Activated naive CD4-positive, alpha-beta T cell treated with anti-CD3 and anti-CD28 coated beads, Interleukin-2, amount 10 ng/mL, durations not matched to agents 7 days and 5 days (primary cell): Measurements from ENCODE around the gene DIPK1B.

Experiments used
- CTCF ChIA-PET: fragments of 350-600 bp; sonication (Branson Sonifier 250); formaldehyde crosslinking; loops from one replicate; lab custom pipeline; 2021; ENCODE audit warnings: antibody characterized with exemption; lab: Charles Lee
- DNase-seq: peaks from one replicate; pipeline ENCODE4 v3.0.0-alpha.2; 2020
- H3K27ac Mint-ChIP-seq: one replicate; pipeline ENCODE4 v1.8.0; 2021; ENCODE audit warnings: mild to moderate bottlenecking, moderate library complexity, mixed read lengths
- H3K27me3 Mint-ChIP-seq: one replicate; pipeline ENCODE4 v1.8.0; 2021; ENCODE audit warnings: mild to moderate bottlenecking, mixed read lengths
- H3K36me3 Mint-ChIP-seq: one replicate; pipeline ENCODE4 v1.8.0; 2021; ENCODE audit warnings: mixed read lengths
- H3K4me1 Mint-ChIP-seq: one replicate; pipeline ENCODE4 v1.8.0; 2021; ENCODE audit warnings: mixed read lengths
- H3K4me3 Mint-ChIP-seq: one replicate; pipeline ENCODE4 v1.8.0; 2021; ENCODE audit warnings: mild to moderate bottlenecking, moderate library complexity, mixed read lengths
- H3K9me3 Mint-ChIP-seq: one replicate; pipeline ENCODE4 v1.8.0; 2021; ENCODE audit warnings: mixed read lengths

Gene DIPK1B

DNA sequence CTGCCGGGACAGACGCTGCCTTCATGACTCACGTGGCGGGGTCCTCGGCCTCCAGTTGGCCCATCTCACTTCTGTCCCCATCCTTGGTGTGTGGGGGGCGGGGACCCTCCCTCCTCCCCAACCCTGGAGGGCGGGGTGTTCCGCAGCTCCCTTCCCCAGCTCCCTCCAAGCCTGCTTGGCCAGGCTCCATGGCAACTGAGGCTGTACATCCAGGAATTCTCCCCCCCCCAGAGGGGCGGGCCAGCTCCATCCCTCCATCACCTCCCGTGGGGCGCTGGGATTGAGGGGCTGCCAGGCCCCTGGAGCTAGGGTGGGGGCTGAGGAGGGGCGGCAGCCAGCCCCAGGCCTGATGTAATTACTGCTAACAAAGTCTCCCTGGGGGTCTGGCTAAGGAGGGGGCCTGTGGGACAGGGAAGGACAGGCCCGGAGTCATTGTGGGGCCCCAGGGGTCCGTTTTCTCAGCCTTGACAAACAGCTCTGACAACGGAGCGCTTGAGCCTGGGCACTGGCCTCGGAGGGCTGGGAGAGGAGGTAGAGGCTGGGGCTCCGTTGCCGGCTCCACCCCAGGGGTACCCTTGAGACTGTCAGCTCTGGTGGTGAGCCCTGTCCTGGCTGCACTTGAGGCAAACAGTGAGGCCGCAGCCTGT lies 8.0 kb downstream of the DIPK1B start:
- Mint-ChIP-seq H3K27ac (no peak overlapping the region), H3K27me3 (peaks cover 12% of the 10 kb centered on the region), H3K36me3 (peaks cover 17% of the 10 kb centered on the region), H3K4me1 (peaks cover 10% of the 10 kb centered on the region), H3K4me3 (no peak overlapping the region), H3K9me3 (no peaks in the 10 kb centered on the region)
- CTCF ChIA-PET, result interaction anchor here (3.4 kb wide), 1 partner anchor 8 kb away, joined by 13 read pairs; no protein-coding TSS in a partner anchor
- no peak for DNase-seq

DNA sequence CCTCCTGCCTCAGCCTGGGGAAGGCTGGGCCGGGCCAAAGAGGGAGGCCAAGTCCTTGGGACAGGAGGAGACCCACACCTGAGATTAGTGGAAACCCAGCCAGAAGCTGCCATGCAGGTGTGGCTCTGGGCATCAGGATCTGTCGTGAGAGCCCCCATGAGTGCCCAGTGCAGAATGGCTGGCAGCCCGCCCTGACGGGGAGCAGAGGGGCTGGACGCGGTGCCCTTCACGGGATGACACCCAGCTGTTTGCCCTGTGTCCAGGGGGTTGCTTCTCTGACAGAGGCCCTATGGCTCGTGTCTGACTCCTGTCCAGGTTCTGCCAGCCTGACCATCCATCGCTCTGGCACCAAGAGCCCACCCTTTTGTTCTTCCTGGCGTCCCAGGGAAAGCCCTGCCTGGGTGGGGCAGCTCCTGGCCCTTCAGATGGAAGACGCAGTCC lies 8.5 kb downstream of the DIPK1B start:
- Mint-ChIP-seq H3K4me3 (no peak overlapping the region), H3K27me3 (peaks cover 7% of the 10 kb centered on the region), H3K36me3 (peaks cover 22% of the 10 kb centered on the region), H3K27ac (no peak overlapping the region), H3K4me1 (peaks cover 16% of the 10 kb centered on the region), H3K9me3 (no peaks in the 10 kb centered on the region)
- CTCF ChIA-PET, result interaction anchor here (3.4 kb wide), 1 partner anchor 7 kb away, joined by 13 read pairs; no protein-coding TSS in a partner anchor
- DNase-seq, result no peak

DNA sequence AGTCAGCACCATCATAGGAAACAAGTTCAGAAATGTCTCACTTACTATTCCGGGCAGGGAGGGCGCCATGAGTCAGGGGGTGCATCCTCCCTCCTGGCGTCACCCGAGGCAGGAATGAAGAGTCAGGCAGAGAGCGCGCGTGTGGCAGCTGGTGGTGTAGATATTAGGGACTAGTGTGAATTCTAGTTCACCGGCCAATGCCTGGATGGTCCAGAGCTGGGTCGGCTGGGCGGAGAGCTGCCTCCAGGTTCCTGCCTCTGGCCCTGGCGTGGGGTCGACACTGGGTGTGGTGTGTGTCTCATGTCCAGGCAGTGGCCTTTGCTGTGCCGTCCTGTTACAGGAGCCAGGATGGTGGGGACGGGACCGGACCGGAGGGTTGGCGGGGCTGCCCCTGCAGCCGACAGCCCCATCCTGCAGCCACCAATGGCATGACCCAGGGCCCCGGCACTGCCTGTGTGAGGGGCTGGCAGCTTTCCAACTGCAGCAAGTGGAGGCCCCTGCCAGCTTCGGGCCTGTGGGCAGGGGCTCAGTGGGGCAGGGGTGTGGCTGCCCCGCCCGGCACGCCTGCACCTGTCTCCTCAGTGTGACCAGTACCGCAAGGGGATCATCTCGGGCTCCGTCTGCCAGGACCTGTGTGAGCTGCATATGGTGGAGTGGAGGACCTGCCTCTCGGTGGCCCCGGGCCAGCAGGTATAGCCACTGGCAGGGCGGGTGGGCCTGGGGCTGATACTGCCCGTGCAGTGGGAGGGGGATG lies 9.1 kb downstream of the DIPK1B start:
- no peak for DNase-seq
- peaks cover 27% of the 10 kb centered on the region for H3K36me3 Mint-ChIP-seq
- no peaks in the 10 kb centered on the region for H3K9me3 Mint-ChIP-seq
- H3K27ac Mint-ChIP-seq, result no peak overlapping the region
- CTCF ChIA-PET, result no interaction called here
- H3K4me1 Mint-ChIP-seq, result peaks cover 22% of the 10 kb centered on the region
- no peak overlapping the region for H3K4me3 Mint-ChIP-seq
- H3K27me3 Mint-ChIP-seq, result peaks cover 3% of the 10 kb centered on the region

DNA sequence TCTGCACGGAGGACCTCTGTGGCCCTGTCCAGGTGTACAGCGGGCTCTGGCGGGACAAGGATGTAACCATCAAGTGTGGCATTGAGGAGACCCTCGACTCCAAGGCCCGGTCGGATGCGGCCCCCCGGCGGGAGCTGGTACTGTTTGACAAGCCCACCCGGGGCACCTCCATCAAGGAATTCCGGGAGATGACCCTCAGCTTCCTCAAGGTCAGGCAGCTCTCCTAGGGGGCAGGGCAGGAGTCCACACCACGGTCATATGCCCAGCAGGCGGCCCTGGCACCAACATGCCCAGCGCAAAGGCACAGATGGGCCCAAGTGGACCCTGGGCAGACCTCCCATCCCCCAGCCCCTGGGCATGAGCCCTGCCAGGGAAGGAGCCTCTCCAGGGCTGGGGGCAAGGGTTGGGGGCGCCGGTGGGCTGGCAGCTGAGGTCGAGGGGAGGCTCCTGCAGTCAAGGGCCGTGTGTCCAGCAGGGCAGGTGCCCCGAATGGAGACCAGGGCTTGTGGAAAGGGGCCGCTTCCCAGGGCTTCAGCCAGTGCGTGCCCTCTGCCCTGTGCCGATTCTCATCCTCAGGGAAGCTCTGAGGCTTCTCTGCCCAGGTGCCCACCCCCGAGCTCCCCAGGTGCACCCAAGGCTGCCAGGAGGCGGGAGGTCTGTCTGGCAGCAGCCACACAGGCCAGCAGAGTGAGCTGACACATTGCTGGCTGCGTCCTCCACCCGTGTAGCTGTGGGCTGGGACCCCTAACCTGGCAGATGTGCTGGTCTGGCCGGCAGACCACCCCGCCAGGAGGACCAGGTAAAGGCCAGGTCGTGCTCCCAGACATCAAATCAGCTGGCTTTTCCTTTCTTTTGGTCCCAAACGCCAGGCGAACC lies 10.0 kb downstream of the DIPK1B start:
- Mint-ChIP-seq H3K36me3 (peaks cover 32% of the 10 kb centered on the region), H3K9me3 (no peaks in the 10 kb centered on the region), H3K27ac (no peak overlapping the region), H3K4me3 (no peak overlapping the region), H3K4me1 (peaks cover 26% of the 10 kb centered on the region), H3K27me3 (peaks cover 5% of the 10 kb centered on the region)
- no peak for DNase-seq
- CTCF ChIA-PET, result no interaction called here

DNA sequence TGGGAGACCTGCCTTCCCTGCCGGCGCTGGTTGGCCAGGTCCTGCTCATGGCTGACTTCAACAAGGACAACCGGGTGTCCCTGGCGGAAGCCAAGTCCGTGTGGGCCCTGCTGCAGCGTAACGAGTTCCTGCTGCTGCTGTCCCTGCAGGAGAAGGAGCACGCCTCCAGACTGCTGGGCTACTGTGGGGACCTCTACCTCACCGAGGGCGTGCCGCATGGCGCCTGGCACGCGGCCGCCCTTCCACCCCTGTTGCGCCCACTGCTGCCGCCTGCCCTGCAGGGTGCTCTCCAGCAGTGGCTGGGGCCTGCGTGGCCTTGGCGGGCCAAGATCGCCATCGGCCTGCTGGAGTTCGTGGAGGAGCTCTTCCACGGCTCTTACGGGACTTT lies 10.6 kb downstream of the DIPK1B start:
- DNase-seq, result no peak
- Mint-ChIP-seq H3K27ac (no peak overlapping the region), H3K27me3 (peaks cover 8% of the 10 kb centered on the region), H3K36me3 (peaks cover 34% of the 10 kb centered on the region), H3K4me3 (no peak overlapping the region), H3K9me3 (no peaks in the 10 kb centered on the region), H3K4me1 (peaks cover 26% of the 10 kb centered on the region)
- CTCF ChIA-PET, result no interaction called here

DNA sequence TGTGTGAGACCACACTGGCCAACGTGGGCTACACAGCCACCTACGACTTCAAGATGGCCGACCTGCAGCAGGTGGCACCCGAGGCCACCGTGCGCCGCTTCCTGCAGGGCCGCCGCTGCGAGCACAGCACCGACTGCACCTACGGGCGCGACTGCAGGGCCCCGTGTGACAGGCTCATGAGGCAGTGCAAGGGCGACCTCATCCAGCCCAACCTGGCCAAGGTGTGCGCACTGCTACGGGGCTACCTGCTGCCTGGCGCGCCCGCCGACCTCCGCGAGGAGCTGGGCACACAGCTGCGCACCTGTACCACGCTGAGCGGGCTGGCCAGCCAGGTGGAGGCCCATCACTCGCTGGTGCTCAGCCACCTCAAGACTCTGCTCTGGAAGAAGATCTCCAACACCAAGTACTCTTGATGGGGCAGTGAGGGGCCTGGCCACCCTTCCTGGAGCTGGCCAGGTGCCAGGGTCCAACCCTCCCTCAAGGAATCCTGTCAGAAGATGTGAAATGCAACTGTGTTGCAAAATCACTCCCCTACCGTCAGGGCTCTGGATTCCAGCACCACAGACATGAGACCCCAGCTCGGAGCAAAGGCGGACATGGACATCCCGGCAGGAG lies 11.1 kb downstream of the DIPK1B start:
- Mint-ChIP-seq H3K4me1 (peaks cover 26% of the 10 kb centered on the region), H3K36me3 (peaks cover 34% of the 10 kb centered on the region), H3K27ac (no peak overlapping the region), H3K27me3 (peaks cover 7% of the 10 kb centered on the region), H3K9me3 (no peaks in the 10 kb centered on the region), H3K4me3 (no peak overlapping the region)
- CTCF ChIA-PET, result no interaction called here
- no peak for DNase-seq

DNA sequence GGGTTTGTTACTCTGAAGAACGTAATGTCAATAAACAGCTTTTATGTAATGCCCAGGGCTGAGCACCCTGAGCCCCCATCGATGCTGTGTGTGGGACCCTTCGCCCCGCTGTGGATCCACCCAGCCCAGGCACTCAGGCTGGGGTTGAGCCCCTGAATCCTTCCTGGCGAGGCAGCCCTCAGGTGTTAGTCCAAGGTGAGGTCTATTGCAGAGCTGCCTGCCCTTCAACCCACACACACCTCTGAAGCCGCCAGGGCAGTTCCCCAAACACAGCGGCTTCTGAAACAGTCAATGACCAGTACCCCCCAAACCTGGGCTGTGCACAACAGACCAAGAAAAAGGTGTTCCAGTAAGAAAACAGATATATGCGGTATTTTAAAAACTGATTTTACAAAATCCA lies 11.6 kb downstream of the DIPK1B start:
- Mint-ChIP-seq H3K4me3 (no peak overlapping the region), H3K36me3 (peaks cover 34% of the 10 kb centered on the region), H3K9me3 (no peaks in the 10 kb centered on the region), H3K27me3 (peaks cover 5% of the 10 kb centered on the region), H3K4me1 (peaks cover 26% of the 10 kb centered on the region), H3K27ac (no peak overlapping the region)
- CTCF ChIA-PET, result no interaction called here
- no peak for DNase-seq

DNA sequence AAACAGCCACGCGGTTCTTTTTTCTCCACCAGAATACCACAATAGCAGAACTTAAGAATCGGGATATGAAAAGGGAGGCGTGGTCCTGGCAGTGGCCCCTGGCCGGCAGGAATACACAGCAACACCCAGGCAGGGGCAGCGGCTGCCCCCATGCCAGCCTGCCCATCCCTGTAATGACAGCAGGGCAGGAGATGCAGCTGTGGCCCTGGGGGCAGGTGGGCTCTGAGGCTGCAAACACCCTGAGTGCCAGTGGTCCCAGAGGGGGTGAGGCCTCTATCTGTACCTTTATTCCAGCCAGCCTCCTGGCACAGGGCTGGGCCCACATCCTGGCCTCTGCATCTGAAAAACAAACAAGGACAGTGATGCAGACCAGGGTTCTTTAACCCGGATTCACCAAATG lies 12.4 kb downstream of the DIPK1B start:
- H3K9me3 Mint-ChIP-seq, result no peaks in the 10 kb centered on the region
- peaks cover 32% of the 10 kb centered on the region for H3K4me1 Mint-ChIP-seq
- no peak for DNase-seq
- CTCF ChIA-PET, result no interaction called here
- no peak overlapping the region for H3K4me3 Mint-ChIP-seq
- peaks cover 5% of the 10 kb centered on the region for H3K27me3 Mint-ChIP-seq
- peaks cover 34% of the 10 kb centered on the region for H3K36me3 Mint-ChIP-seq
- H3K27ac Mint-ChIP-seq, result no peak overlapping the region

DNA sequence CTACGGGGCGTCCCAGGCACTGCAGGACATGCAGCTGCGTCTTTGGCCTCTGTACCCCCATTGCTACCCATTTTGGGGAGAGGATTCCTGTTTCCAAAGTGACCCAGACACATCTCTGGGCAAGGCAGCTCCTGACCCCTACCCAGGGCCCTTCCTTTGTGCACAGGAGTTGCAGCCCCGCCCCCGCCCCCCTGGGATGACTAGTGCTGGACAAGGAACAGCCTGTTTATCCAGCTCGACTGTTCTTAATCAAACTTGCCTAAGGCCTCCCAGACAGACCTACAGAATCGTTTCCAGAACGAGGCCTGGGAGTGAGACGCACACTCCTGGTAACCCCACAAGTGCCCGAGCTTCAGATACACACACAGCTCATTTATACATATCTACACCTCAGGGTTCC lies 13.2 kb downstream of the DIPK1B start:
- DNase-seq, result no peak
- peak overlapping the region; percentile 49 for H3K27ac Mint-ChIP-seq
- H3K4me3 Mint-ChIP-seq, result no peak overlapping the region
- CTCF ChIA-PET, result interaction anchor here (1.9 kb wide), 1 partner anchor 11 kb away, joined by 5 read pairs; no protein-coding TSS in a partner anchor
- no peaks in the 10 kb centered on the region for H3K9me3 Mint-ChIP-seq
- peaks cover 32% of the 10 kb centered on the region for H3K4me1 Mint-ChIP-seq
- H3K36me3 Mint-ChIP-seq, result peaks cover 34% of the 10 kb centered on the region
- H3K27me3 Mint-ChIP-seq, result peaks cover 5% of the 10 kb centered on the region

DNA sequence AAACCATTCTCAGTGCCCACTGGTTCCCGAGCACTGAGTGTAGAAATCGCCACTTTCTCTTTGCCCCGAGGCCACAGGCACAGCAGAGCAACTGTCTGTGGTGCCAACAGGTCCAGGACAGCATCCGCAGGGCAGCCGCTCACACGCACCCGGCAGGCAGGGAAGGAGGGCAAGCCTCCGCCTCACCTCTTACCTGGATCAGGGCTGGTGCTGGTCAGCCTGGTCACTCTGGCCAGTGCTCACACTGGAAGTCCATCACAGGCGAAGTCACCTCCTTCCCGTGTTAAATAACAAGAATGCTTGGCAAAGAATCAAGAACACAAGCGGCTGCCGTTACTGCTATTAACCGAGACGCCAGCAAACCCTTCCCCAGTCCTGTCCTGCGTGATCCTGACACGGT lies 13.7 kb downstream of the DIPK1B start:
- Mint-ChIP-seq H3K27me3 (peaks cover 5% of the 10 kb centered on the region), H3K4me3 (peak overlapping the region; percentile 92), H3K4me1 (peaks cover 32% of the 10 kb centered on the region), H3K9me3 (no peaks in the 10 kb centered on the region), H3K36me3 (peaks cover 33% of the 10 kb centered on the region), H3K27ac (peak overlapping the region; percentile 92)
- CTCF ChIA-PET, result interaction anchor here (1.3 to 1.9 kb wide), 5 partner anchors 10 to 54 kb away, joined by 4 to 7 read pairs (median 5); no protein-coding TSS in a partner anchor
- no peak for DNase-seq

DNA sequence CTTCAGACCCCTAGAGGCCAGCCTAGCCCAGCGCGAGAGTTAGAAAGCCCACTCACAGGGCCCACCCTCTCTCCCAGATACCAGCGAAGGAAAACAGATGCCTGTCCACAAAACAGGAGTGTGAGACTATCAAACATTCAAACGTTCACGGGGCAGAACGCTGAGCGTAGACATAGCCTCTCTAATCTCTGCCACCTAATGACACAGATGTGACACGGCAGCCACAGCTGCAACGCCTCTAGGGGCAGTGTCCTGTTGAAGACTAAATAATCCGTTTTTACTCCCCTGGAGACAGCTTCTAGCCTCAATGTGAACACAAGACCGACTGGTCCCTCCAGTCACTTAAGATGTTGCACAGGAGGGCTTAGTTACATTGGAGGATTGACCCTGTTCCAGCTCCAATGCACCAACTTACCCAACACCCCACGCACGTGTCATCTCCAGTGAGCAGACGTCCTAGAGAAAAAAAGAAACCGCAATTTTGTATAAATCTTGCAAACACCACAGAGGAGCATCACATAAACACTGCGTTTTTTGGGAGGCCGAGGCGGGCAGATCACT lies 14.3 kb downstream of the DIPK1B start:
- CTCF ChIA-PET, result interaction anchor here (0.6 to 3.2 kb wide), 10 partner anchors 8 to 514 kb away, joined by 3 to 13 read pairs (median 5); no protein-coding TSS in a partner anchor
- peaks cover 5% of the 10 kb centered on the region for H3K27me3 Mint-ChIP-seq
- peaks cover 32% of the 10 kb centered on the region for H3K4me1 Mint-ChIP-seq
- peak; percentile 75 for DNase-seq
- peak overlapping the region; percentile 92 for H3K4me3 Mint-ChIP-seq
- peaks cover 32% of the 10 kb centered on the region for H3K36me3 Mint-ChIP-seq
- H3K27ac Mint-ChIP-seq, result peak overlapping the region; percentile 92
- H3K9me3 Mint-ChIP-seq, result no peaks in the 10 kb centered on the region

DNA sequence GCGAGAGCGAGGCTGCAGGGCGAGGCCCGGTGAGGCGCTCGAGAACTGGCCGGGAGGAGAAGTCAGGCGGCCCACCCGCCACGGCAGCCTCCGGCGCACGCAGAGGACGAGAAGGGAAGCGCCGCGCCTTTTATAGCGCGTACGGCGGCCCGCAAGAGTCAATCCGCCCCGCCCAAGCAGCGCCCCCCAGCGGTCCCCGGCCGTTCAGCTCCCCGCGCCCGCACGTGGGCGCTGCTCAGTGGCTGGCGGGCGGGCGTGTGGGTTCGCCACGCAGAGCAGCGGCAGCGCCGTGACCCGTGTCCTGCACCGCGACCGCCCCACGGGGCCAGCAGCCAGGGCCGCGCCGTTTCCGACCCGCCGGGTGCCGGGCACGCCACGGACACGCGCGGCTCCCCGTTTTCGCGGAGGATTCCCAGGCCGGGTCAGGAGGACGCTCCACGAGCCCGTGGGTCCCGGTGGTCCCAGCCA lies 15.7 kb downstream of the DIPK1B start:
- CTCF ChIA-PET, result interaction anchor here (1.0 to 3.2 kb wide), 3 partner anchors 9 to 38 kb away, joined by 3 to 13 read pairs (median 4); no protein-coding TSS in a partner anchor
- Mint-ChIP-seq H3K4me3 (peak overlapping the region; percentile 92), H3K27me3 (peaks cover 10% of the 10 kb centered on the region), H3K27ac (no peak overlapping the region), H3K9me3 (no peaks in the 10 kb centered on the region), H3K4me1 (peaks cover 34% of the 10 kb centered on the region), H3K36me3 (peaks cover 32% of the 10 kb centered on the region)
- peak; percentile 92 for DNase-seq

DNA sequence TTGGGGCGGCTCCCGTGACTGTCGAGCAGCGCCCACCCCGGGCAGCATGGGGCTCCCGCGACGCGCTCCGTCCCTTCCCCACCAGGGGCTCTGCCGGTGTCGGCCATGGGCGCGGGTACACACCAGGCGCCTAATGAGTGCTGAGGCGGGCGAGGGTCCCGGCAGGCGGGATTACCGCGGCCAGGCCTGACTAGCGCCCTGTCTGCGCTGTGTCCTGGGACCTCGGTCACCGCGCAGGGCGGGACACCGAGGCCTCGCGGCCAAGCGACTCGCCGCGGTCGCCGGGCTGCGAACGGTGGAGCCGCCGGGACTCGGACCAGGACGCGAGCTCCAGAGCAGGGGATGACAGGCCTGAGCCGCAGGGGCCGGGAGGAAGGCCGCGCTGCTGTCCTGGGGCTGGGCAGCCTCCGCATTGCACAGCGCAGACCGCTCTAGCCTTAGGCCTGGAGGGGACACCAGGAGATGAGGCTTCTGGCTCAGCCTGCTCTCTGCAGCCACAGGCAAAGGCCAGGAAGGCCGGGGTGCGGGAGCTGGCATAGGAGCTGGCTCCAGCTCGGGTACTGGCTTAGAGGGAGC lies 16.3 kb downstream of the DIPK1B start:
- Mint-ChIP-seq H3K4me1 (peaks cover 33% of the 10 kb centered on the region), H3K27me3 (peaks cover 15% of the 10 kb centered on the region), H3K4me3 (peak overlapping the region; percentile 63), H3K9me3 (no peaks in the 10 kb centered on the region), H3K27ac (no peak overlapping the region), H3K36me3 (peaks cover 30% of the 10 kb centered on the region)
- CTCF ChIA-PET, result interaction anchor here (1.0 to 3.2 kb wide), 10 partner anchors 10 to 57 kb away, joined by 3 to 13 read pairs (median 4); partner anchors contain the start of genes LCN6 and LCN8
- DNase-seq, result no peak
